PC-3 (cell line): Measurements from ENCODE around the gene ZBTB40. TPM values are rescaled to one million over a fixed set of nuclear protein-coding genes. Genes with fewer than 3 reads are reported as not detected.

Source experiments
- ATAC-seq: fragments of 200-7000 bp; cut with Tn5 transposase; 2 replicates; pipeline ENCODE4 v1.9.1; 2020; ENCODE audit warnings: mild to moderate bottlenecking, moderate library complexity
- BruUV-seq: library from RNA; stranded (reverse); fragments of 400-500 nt; replicated peaks from 2 replicates; lab custom pipeline; 2021; lab: Mats Ljungman, UMichigan
- CTCF ChIA-PET: fragments of 300-600 bp; sonication (Branson Sonifier 250); formaldehyde crosslinking; loops from one replicate; lab custom pipeline; 2022; ENCODE audit warnings: antibody characterized with exemption; lab: Charles Lee
- POLR2A ChIA-PET: fragments of 300-600 bp; sonication (Branson Sonifier 250); formaldehyde crosslinking; loops from one replicate; lab custom pipeline; 2022; ENCODE audit warnings: antibody characterized with exemption; ENCODE audit not compliant: unreplicated experiment; lab: Charles Lee
- DNase-seq: peaks from one replicate; pipeline ENCODE4 v3.0.0-alpha.2; 2015
- H2AFZ ChIP-seq: fragments of 300-600 bp; sonication (generic); 2 replicates; pipeline ENCODE4 v1.6.0; 2016; ENCODE audit warnings: antibody characterized with exemption, low read length
- H3F3A ChIP-seq: fragments of 300-600 bp; sonication (generic); one replicate; pipeline ENCODE4 v1.6.0; 2017; ENCODE audit warnings: antibody characterized with exemption, low read length, control low read depth, mild to moderate bottlenecking; ENCODE audit not compliant: unreplicated experiment
- H3K27ac ChIP-seq: fragments of 300-600 bp; sonication (generic); 2 replicates; pipeline ENCODE4 v1.5.1; 2016; ENCODE audit warnings: mild to moderate bottlenecking, low read length
- H3K27me3 ChIP-seq: fragments of 300-600 bp; sonication (generic); 2 replicates; pipeline ENCODE4 v1.6.1; 2016; ENCODE audit warnings: low read length, mixed read lengths
- H3K36me3 ChIP-seq: fragments of 300-600 bp; sonication (generic); 2 replicates; pipeline ENCODE4 v1.6.1; 2016; ENCODE audit warnings: low read depth, mixed run types, low read length, mixed read lengths
- H3K4me1 ChIP-seq: fragments of 300-600 bp; sonication (generic); 2 replicates; pipeline ENCODE4 v1.5.1; 2016; ENCODE audit warnings: low read length; ENCODE audit not compliant: insufficient read depth
- H3K4me2 ChIP-seq: fragments of 300-600 bp; sonication (generic); 2 replicates; pipeline ENCODE4 v1.6.0; 2016; ENCODE audit warnings: low read length
- H3K4me3 ChIP-seq: fragments of 300-600 bp; sonication (generic); 2 replicates; pipeline ENCODE4 v1.5.1; 2016; ENCODE audit warnings: mild to moderate bottlenecking, low read length, mixed read lengths
- H3K79me2 ChIP-seq: fragments of 300-600 bp; sonication (generic); 2 replicates; pipeline ENCODE4 v1.6.1; 2017; ENCODE audit warnings: low read length, mixed read lengths
- H3K9ac ChIP-seq: fragments of 300-600 bp; sonication (generic); 2 replicates; pipeline ENCODE4 v1.6.0; 2016; ENCODE audit warnings: mild to moderate bottlenecking, low read length
- H3K9me2 ChIP-seq: fragments of 300-600 bp; sonication (generic); replicated peaks from 2 replicates; pipeline ENCODE4 v1.6.1; 2016; ENCODE audit warnings: mixed run types, low read length, mixed read lengths
- H3K9me3 ChIP-seq: fragments of 300-600 bp; sonication (generic); 2 replicates; pipeline ENCODE4 v1.6.1; 2016; ENCODE audit warnings: low read length, mixed read lengths
- H4K20me1 ChIP-seq: fragments of 300-600 bp; sonication (generic); 2 replicates; pipeline ENCODE4 v1.6.1; 2016; ENCODE audit warnings: low read length, mixed read lengths
- EZH2 ChIP-seq: fragments of 300-600 bp; sonication (generic); IDR thresholded peaks from one replicate; pipeline ENCODE4 v1.6.1; 2017; ENCODE audit warnings: antibody characterized with exemption, mild to moderate bottlenecking, low read length; ENCODE audit not compliant: unreplicated experiment
- EZH2phosphoT487 ChIP-seq: fragments of 300-600 bp; sonication (generic); IDR thresholded peaks from 2 replicates; pipeline ENCODE4 v1.6.1; 2018; ENCODE audit warnings: mild to moderate bottlenecking, antibody characterized with exemption, low read length, borderline replicate concordance
- intact Hi-C: fragments of 100-400 bp; cut with micrococcal nuclease; formaldehyde crosslinking; loops from 2 replicates; pipeline ENCODE4 v1.9.0; 2023
- total RNA-seq: library from RNA; depleted of rRNA; stranded (reverse); fragments of >200 nt; gene quantifications from 2 replicates; pipeline ENCODE4 v1.2.3, GENCODE V29; 2014
- TF ChIP-seq, protein P1 (sequence below): fragments of 300-600 bp; sonication (generic); conservative IDR thresholded peaks from 2 replicates; pipeline ENCODE4 v1.5.1; 2017; ENCODE audit warnings: antibody characterized with exemption, low read depth, mild to moderate bottlenecking, low read length

Gene ZBTB40
- total RNA-seq, 1 experiment from 2014 or later, result 20.2 TPM

DNA sequence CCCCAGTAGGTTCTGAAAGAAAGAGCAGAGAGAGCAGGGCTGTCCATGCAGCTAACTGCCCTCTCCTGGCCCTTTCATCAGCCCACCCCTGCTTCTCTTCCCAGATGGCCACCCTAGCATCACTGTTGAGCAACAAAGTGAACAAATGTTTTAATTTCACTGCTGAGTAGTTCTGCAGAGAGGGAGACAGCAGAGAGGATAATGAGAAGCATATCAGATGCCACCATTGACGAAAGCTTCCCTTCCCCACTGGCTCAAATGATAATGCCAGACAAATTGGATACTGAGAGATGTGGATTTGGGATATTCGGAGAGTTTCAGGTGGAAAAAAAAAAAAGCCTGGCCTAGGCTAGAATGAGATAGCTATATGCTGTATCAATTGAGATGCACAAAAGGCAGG, 46.8 kb downstream of the ZBTB40 start:
- H4K20me1 ChIP-seq, result no peaks in the 10 kb centered on the region
- ChIA-PET CTCF (no interaction called here), POLR2A (no interaction called here)
- TF ChIP-seq EZH2phosphoT487 (no peak), EZH2 (no peak)
- TF ChIP-seq, protein P1, sequence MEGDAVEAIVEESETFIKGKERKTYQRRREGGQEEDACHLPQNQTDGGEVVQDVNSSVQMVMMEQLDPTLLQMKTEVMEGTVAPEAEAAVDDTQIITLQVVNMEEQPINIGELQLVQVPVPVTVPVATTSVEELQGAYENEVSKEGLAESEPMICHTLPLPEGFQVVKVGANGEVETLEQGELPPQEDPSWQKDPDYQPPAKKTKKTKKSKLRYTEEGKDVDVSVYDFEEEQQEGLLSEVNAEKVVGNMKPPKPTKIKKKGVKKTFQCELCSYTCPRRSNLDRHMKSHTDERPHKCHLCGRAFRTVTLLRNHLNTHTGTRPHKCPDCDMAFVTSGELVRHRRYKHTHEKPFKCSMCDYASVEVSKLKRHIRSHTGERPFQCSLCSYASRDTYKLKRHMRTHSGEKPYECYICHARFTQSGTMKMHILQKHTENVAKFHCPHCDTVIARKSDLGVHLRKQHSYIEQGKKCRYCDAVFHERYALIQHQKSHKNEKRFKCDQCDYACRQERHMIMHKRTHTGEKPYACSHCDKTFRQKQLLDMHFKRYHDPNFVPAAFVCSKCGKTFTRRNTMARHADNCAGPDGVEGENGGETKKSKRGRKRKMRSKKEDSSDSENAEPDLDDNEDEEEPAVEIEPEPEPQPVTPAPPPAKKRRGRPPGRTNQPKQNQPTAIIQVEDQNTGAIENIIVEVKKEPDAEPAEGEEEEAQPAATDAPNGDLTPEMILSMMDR, result no peak
- H3K27me3 ChIP-seq, result no peaks in the 10 kb centered on the region
- no peak overlapping the region for H3K27ac ChIP-seq
- no peaks in the 10 kb centered on the region for H3K9me2 ChIP-seq
- no TSS peak for BruUV-seq
- no peak overlapping the region for H2AFZ ChIP-seq
- H3K36me3 ChIP-seq, result no peaks in the 10 kb centered on the region
- DNase-seq (no peak), ATAC-seq (no peak)
- intact Hi-C loops, result no loop called here
- H3K4me1 ChIP-seq, result no peaks in the 10 kb centered on the region
- no peak overlapping the region for H3K4me3 ChIP-seq
- H3K9me3 ChIP-seq, result no peaks in the 10 kb centered on the region
- no peak overlapping the region for H3K9ac ChIP-seq
- no peak overlapping the region for H3K4me2 ChIP-seq
- no peaks in the 10 kb centered on the region for H3F3A ChIP-seq
- H3K79me2 ChIP-seq, result no peaks in the 10 kb centered on the region

GRCh38 chr1:22500058-22500457, 48.4 kb downstream of the ZBTB40 start:
- DNase-seq (no peak), ATAC-seq (no peak)
- no peak overlapping the region for H2AFZ ChIP-seq
- POLR2A ChIA-PET, result no interaction called here
- H3F3A ChIP-seq, result no peaks in the 10 kb centered on the region
- H3K27me3 ChIP-seq, result no peaks in the 10 kb centered on the region
- intact Hi-C loops, result no loop called here
- CTCF ChIA-PET, result no interaction called here
- no peaks in the 10 kb centered on the region for H3K9me2 ChIP-seq
- H3K4me3 ChIP-seq, result no peak overlapping the region
- H3K79me2 ChIP-seq, result no peaks in the 10 kb centered on the region
- H3K27ac ChIP-seq, result no peak overlapping the region
- no TSS peak for BruUV-seq
- H3K4me1 ChIP-seq, result no peaks in the 10 kb centered on the region
- H3K9me3 ChIP-seq, result no peaks in the 10 kb centered on the region
- no peaks in the 10 kb centered on the region for H3K36me3 ChIP-seq
- H3K9ac ChIP-seq, result no peak overlapping the region
- TF ChIP-seq, protein P1, result no peak
- no peak for TF ChIP-seq EZH2phosphoT487
- TF ChIP-seq EZH2, result no peak
- no peak overlapping the region for H3K4me2 ChIP-seq
- no peaks in the 10 kb centered on the region for H4K20me1 ChIP-seq

DNA sequence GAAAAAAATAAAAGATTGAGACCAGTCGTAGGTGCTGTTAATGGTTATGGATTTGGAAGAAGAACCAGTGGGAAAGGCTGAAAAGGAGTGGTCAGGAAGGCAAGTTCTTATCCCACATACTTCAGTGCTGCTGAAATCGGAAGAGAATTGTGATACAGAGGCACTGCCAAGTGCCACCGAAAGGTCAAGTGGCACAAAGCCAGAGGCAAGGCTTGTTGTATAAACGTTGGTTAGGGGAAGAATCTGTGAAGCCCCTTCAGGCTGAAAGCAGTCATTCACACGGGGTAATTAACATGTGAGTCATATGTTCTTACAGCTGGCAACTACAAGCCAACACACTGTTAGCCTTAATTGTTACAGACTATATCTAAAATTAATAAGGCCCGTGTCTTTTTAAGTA, 48.8 kb downstream of the ZBTB40 start:
- Histone ChIP-seq H3K4me3 (no peak overlapping the region), H3K79me2 (no peaks in the 10 kb centered on the region), H4K20me1 (no peaks in the 10 kb centered on the region), H3K27ac (no peak overlapping the region), H3K9me3 (no peaks in the 10 kb centered on the region), H3F3A (no peaks in the 10 kb centered on the region), H3K4me1 (no peaks in the 10 kb centered on the region), H3K9ac (no peak overlapping the region), H3K9me2 (no peaks in the 10 kb centered on the region), H3K4me2 (no peak overlapping the region), H2AFZ (no peak overlapping the region), H3K36me3 (no peaks in the 10 kb centered on the region), H3K27me3 (no peaks in the 10 kb centered on the region)
- CTCF ChIA-PET, result no interaction called here
- DNase-seq (no peak), ATAC-seq (no peak)
- intact Hi-C loops, result no loop called here
- TF ChIP-seq, protein P1, result no peak
- TF ChIP-seq EZH2phosphoT487 (no peak), EZH2 (no peak)
- no TSS peak for BruUV-seq
- POLR2A ChIA-PET, result no interaction called here
